NCI-H128 (cell line): ENCODE data around the gene RAB11A.

Experiments
- DNase-seq: peaks from one replicate; lab custom pipeline; 2025; ENCODE audit not compliant: unreplicated experiment; lab: John Stamatoyannopoulos, UW

RAB11A gene

DNA sequence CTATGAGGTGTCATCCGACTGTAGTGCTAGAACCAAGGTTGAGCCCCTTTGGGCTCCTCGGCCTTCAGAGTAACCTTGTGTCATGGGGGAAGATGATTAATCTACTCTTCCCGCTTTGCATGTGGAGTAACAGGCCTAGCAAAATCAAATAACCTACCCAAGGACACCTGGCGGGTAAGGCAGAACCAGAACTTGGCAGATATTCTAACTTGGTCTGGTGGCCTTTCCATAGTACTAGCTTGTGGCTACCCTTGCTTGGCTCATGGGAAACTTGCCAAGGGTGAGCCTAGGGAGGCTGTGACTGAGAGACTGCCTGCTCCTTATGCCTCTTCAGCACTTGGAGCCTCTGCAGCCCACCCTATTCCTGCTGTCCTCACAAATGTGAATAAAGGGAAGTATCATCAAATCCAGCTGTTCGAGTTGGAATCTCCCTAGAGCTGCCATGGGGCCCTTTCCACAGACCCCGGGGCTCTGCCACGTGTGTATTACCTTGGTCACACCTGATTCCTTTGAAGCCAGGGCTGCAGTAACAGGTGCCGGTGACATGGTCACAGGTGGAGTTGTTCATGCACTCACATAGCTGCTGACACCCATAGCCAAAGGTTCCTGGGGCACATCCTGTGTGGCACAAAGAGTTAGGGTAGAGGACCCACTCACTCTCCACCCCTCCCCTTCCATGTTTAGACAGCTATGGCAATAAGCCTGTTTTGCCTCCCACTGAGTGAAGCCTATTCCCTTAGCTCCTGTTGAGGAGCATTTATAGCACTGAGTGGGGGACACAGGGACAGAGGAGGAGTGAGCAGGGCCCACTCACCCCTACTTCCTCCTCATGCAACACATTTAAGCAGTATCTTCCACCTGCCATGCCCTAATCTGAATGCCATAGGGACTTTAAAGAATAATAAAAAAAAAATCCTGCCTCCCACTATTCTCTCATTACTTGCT is 46.0 kb downstream of the RAB11A start:
- no peak for DNase-seq

DNA sequence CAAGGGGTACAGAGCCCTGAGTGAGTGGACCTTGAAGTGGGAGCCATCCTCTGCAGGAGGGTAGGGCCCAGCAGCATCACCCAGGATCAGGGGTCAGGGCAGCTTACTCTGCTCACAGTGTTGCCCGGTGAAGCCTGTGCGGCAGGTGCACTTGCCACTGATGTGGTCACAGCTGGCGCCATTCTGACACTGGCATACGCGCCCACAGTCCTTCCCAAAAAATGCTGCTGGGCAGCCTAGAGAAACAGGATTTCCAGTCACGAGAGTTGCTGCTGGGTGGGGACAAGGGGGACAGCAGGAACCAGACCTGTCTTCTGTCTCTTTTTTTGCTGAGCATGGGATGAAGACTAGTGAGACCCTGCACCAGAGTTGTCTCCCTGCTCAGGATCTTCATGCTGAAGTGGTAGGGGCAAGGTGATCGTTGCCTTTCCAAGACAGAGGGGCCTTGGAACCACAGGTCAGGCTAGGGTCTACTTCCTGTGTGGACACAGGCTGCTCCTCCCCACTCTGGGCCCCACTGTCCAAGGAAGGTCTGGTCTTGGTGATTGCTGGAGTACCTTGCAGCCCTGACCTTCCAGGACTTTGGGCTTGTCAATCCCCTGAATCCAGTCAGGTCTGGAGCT is 46.9 kb downstream of the RAB11A start:
- no peak for DNase-seq

DNA sequence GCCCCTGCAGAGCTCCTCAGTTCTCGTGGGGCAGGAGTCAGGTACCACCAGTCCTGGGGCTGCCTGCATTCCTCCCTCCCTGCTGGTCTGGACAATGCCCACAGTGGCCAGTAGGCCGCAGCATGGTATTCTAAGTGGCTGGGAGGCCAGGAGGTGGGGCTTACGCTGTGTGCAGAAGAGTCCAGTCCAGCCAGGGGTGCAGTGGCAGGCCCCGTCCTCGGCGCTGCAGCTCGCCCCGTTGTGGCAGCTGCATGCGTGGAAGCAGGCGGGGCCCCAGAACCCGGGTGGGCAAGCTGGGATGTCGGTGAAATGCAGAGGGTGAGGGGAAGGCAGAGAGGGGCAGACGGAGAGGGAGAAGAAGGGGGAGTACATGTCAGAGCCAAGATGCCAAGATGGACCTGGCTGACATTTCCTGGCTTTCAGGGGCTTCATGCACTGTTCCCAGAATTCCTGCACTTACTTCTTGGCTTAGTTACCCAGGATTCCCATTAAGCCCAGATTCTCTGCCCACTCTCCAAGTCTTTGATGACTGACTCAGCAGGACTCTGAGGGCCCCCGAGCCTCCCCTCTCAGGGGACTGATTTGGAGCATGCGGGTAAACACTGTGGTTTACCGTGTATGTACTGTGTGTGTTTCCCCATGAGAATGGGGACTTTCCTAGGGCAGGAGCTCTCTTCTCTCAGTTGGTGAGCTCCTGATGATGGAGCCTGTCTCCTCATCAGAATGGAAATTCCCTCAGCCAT is 47.5 kb downstream of the RAB11A start:
- DNase-seq: no peak

- no peak for DNase-seq
Measured at GRCh38 chr15:65917407-65917756, 48.1 kb downstream of the RAB11A start.

- no peak for DNase-seq
Measured at GRCh38 chr15:65917936-65918335, 48.6 kb downstream of the RAB11A start.

GRCh38 chr15:65918357-65918920 is 49.1 kb downstream of the RAB11A start:
- no peak for DNase-seq

DNA sequence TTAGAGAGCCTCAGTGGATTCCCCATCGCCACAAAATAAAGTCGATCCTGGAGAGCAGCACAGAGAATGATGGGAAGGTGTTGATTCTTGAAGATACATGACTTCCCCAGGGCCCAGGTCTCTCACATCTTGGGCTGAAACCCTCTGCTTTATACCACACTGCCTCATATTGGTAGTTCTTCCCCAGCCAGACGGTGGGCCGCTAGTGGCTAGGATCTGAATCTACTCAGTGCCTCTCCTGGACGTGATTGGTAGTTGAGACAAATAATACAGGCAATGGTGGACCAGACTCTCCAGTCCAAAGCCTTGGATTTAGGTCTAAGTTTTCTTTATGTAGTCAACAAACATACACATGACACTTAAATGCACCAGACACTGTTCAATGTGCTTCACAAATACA is 49.7 kb downstream of the RAB11A start:
- no peak for DNase-seq

DNA sequence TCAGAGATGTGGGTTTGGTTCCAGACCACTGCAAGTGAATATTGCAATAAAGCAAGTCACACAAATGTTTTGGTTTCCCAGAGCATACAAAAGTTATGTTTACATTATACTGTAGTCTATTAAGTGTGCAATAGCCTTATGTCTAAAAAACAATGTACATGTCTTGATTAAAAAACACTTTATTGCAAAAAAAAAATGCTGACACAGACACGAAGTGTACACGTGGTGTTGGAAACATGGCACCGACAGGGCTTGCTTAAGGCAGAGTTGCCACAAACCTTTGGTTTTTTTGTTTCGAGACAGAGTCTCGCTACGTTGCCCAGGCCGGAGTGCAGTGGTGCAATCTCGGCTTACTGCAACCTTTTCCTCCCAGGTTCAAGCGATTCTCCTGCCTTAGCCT is 50.1 kb downstream of the RAB11A start:
- no peak for DNase-seq

GRCh38 chr15:65920121-65920520 is 50.8 kb downstream of the RAB11A start:
- no peak for DNase-seq

DNA sequence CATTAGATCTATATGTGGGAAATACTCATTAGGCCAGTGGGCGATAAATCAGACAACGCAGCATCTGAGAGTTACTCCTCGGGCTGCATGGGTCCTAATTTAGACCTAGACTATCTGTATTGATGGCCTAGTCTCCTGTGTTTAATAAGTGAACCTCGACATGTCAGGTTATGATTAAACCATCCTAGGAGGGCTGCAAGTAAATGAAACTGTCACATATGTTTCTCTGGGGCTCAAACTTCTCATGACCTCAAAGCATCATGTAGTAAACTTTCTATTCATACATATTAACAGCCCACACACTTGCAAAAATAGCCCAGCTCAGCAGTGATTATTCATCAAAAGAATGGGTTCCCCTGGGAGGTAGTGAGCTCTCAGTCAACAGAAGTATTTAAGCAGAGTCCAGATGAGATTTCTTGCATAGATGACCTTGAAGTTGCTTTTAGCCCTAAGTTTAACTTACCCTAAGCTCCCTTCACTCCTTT is 51.6 kb downstream of the RAB11A start:
- DNase-seq: no peak

DNA sequence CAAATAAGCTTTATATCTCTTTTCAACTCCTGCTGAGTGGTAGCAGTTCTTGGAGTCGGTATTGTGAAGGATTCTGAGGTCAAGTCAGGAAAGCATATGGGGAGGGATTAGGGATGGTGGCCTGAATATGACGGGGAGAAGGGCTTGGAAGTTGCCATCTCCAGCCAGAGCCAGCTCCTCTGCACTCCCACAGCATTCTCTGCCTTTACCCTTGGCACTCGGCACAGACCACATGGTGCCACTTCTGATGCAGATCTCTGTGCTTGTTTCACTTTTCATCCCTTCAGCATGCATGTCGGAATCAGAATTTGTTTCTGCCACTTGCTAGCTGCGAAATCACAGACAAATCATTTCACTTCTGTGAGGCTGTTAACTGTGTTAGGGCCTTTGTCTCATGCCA is 52.5 kb downstream of the RAB11A start:
- DNase-seq: no peak

DNA sequence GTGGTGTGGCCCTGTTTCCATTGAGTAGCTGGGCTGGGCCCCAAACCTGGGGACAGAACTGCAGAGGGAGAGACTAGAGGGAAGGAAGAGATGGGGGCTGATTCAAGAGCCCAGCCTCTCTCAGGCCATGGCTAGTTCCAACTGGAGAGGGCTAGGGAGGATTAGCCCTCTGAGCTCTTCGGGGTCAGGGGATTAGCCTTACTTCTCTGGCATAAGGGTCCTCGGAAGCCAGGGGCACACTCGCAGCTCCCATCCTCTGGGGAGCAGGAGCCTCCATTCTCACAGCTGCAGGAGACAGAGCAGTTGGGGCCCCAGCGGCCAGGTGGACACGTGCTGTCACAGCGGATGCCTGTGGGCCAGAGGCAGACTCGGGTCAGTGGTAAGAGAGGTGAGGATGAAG is 53.3 kb downstream of the RAB11A start:
- DNase-seq: no peak

DNA sequence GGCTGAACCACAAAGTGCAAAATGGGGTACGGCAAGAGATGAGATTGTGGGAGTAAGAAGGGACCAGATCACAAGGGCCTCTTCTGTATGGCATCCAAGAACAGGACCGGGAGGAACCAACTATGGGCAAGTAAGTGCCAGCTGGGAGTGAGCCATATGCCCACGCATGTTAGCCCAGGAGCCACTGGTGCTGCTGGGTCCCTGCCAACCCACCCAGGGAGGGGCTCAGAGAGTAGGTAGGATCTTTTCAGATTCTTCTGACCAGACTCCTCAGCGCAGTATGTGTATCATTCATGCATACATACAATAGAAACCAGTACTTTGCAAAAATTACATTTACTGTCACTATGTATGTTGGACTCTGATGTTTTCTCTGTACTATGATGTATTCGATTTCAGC is 54.0 kb downstream of the RAB11A start:
- no peak for DNase-seq

DNA sequence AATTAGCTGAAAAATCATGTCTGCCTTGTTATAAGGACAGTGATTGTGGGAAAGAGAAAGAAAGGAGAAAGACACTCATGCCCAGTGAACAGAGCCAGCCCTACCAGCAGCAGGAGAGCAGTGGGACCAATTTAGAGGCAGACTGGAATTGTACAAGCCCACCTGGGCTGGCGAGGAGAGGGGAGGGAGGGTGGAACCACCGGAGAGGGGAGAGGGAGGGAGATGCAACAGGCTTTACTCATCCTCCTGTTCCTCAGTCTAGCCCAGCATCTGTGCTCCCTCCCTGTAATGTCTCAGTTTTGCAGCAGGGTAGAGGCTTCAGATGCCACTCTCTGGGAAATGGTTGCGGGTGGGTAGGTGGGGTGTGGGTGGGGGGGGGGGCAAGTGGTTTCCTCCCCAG is 54.7 kb downstream of the RAB11A start:
- DNase-seq: no peak

DNA sequence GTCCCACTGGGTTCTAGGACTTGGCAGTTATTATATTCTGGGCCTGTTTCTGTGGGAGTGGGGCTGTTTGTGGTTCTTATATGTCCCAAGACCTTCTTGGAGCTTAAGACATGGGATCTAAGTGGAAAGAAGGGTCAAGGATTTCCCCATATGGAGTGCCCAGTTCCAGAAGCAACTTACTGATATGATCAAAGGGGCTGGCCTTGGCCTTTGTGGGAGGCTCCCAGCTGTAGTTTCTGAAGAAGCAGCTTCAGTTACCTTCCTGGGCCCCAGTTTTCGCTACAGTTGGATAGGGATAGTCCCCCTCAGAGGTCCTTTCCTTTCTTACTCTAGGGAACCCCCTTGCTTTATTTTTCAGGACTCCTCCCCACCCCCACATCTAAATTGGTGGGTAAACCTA is 56.0 kb downstream of the RAB11A start:
- DNase-seq: no peak

GRCh38 chr15:65926459-65926858 is 57.2 kb downstream of the RAB11A start:
- DNase-seq: no peak

DNA sequence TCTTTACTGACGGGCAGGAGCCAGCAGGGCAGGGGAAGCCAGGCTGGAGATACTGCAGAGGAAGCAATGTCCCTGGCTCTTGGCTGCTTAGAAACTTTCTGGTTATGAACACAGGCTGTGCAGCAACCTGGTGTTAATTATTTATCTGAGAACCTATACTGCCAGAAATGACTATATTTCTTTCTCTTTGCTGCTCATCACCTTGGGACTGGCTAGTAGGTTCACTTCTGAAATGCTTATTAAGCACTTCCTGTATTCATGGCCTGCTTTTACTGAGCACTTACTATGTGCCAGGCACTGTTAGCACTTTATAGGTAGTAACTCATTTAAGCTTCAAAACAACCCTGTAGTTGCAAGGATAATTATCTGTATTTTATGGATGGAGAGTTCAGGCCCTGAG is 57.6 kb downstream of the RAB11A start:
- DNase-seq: no peak

GRCh38 chr15:65927545-65927944 is 58.3 kb downstream of the RAB11A start:
- DNase-seq: no peak

GRCh38 chr15:65929573-65929972 is 60.3 kb downstream of the RAB11A start:
- DNase-seq: no peak

- no peak for DNase-seq
Measured at GRCh38 chr15:65930134-65930533, 60.8 kb downstream of the RAB11A start.

DNA sequence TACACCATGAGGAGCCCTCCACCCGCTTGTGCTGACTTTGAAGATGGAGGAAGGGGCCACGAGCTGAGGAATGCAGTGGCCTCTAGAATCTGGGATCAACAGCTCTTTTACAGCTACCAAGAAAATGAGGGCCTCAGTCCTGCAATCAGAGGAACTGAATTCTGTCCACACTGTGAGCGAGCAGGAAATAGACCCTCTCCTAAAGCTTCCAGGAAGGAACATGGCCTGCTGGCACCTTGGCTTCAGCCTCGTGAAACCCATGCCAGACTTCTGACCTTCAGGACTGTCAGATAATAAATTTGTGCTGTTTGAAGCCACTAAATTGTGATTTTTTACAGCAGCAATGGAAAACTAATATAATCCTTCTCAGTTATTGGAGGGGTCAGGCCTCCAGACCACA is 61.9 kb downstream of the RAB11A start:
- no peak for DNase-seq
